Osteoblast (primary cell): ENCODE results near the gene PML. TPM values are rescaled to one million over a fixed set of nuclear protein-coding genes. Genes with fewer than 3 reads are reported as not detected.
A peak's percentile ranks its signal among the peaks of the same experiment; 100 is the strongest.

Experiments
- DNase-seq: peaks from one replicate; pipeline ENCODE4 v3.0.0; 2011; ENCODE audit warnings: low spot score, mixed read lengths; ENCODE audit not compliant: insufficient read length; ENCODE audit errors: missing footprints
- H2AFZ ChIP-seq: 2 replicates; pipeline ENCODE4 v1.6.0; 2011; ENCODE audit warnings: mild to moderate bottlenecking, low read length
- H3K27ac ChIP-seq: 2 replicates; pipeline ENCODE4 v1.5.1; 2011; ENCODE audit warnings: mild to moderate bottlenecking, low read depth, low read length, moderate library complexity
- H3K27me3 ChIP-seq: 2 replicates; pipeline ENCODE4 v1.6.0; 2012; ENCODE audit warnings: mild to moderate bottlenecking, control low read depth, inconsistent platforms, low read length, moderate library complexity; ENCODE audit not compliant: insufficient read depth
- H3K36me3 ChIP-seq: 2 replicates; pipeline ENCODE4 v1.5.1; 2011; ENCODE audit warnings: mild to moderate bottlenecking, low read length, control low read depth, moderate library complexity; ENCODE audit not compliant: insufficient read depth
- H3K4me1 ChIP-seq: 2 replicates; pipeline ENCODE4 v1.5.1; 2011; ENCODE audit warnings: mild to moderate bottlenecking, low read length, control low read depth, moderate library complexity; ENCODE audit not compliant: insufficient read depth
- H3K4me2 ChIP-seq: 2 replicates; pipeline ENCODE4 v1.6.0; 2011; ENCODE audit warnings: mild to moderate bottlenecking, low read length; ENCODE audit not compliant: insufficient read depth
- H3K4me3 ChIP-seq: fragments of 200-600 bp; sonication (generic); 3 replicates; pipeline ENCODE4 v1.5.1; 2012; ENCODE audit warnings: mild to moderate bottlenecking, low read length, inconsistent platforms; ENCODE audit not compliant: insufficient read depth
- H3K79me2 ChIP-seq: 2 replicates; pipeline ENCODE4 v1.6.0; 2012; ENCODE audit warnings: mild to moderate bottlenecking, low read length, control low read depth, inconsistent platforms; ENCODE audit not compliant: insufficient read depth
- H3K9me3 ChIP-seq: 2 replicates; pipeline ENCODE4 v1.5.1; 2011; ENCODE audit warnings: low read depth, low read length, control low read depth
- H4K20me1 ChIP-seq: 2 replicates; pipeline ENCODE4 v1.6.0; 2012; ENCODE audit warnings: mild to moderate bottlenecking, low read length, control low read depth; ENCODE audit not compliant: insufficient read depth
- CTCF ChIP-seq: IDR thresholded peaks from 2 replicates; pipeline ENCODE4 v1.5.1; 2011; ENCODE audit warnings: mild to moderate bottlenecking, low read depth, low read length, moderate library complexity; ENCODE audit errors: extremely low read depth
- total RNA-seq: library from RNA; depleted of rRNA; stranded (reverse); fragments of >200 nt; gene quantifications from 2 replicates; pipeline ENCODE4 v1.2.3, GENCODE V29; 2012

Gene PML
- total RNA-seq, 1 donor: 46.7 TPM

GRCh38 chr15:73988445-73988969 lies 6.0 kb upstream of the PML start:
- H3K79me2 ChIP-seq: peaks cover 9% of the 10 kb centered on the region
- H3K4me1 ChIP-seq: peaks cover 49% of the 10 kb centered on the region
- no peaks in the 10 kb centered on the region for H4K20me1 ChIP-seq

GRCh38 chr15:73989001-73989798 lies 5.3 kb upstream of the PML start:
- Histone ChIP-seq H3K27ac (peak overlapping the region; percentile 55), H3K27me3 (no peaks in the 10 kb centered on the region), H3K4me3 (no peak overlapping the region), H3K4me1 (peaks cover 49% of the 10 kb centered on the region), H2AFZ (no peak overlapping the region), H3K4me2 (peak overlapping the region; percentile 25), H3K9me3 (no peaks in the 10 kb centered on the region), H3K36me3 (no peaks in the 10 kb centered on the region), H4K20me1 (no peaks in the 10 kb centered on the region), H3K79me2 (peaks cover 9% of the 10 kb centered on the region)
- peak; percentile 98 for DNase-seq
- no peak for TF ChIP-seq CTCF

More at GRCh38 chr15:73988445-73988969, 6.0 kb upstream of the PML start:
- H3K9me3 ChIP-seq: no peaks in the 10 kb centered on the region
- peak overlapping the region; percentile 25 for H3K4me2 ChIP-seq
- H3K27ac ChIP-seq: peak overlapping the region; percentile 55
- no peak overlapping the region for H3K4me3 ChIP-seq
- no peak overlapping the region for H2AFZ ChIP-seq
- no peaks in the 10 kb centered on the region for H3K27me3 ChIP-seq
- no peaks in the 10 kb centered on the region for H3K36me3 ChIP-seq
- no peak for TF ChIP-seq CTCF
- no peak for DNase-seq

GRCh38 chr15:73990250-73991005 lies 4.1 kb upstream of the PML start:
- peak overlapping the region; percentile 84 for H3K4me2 ChIP-seq
- peaks cover 53% of the 10 kb centered on the region for H3K4me1 ChIP-seq
- H2AFZ ChIP-seq: no peak overlapping the region
- H3K27me3 ChIP-seq: no peaks in the 10 kb centered on the region
- peaks cover 18% of the 10 kb centered on the region for H3K79me2 ChIP-seq
- no peaks in the 10 kb centered on the region for H3K36me3 ChIP-seq
- H4K20me1 ChIP-seq: no peaks in the 10 kb centered on the region
- no peaks in the 10 kb centered on the region for H3K9me3 ChIP-seq
- no peak overlapping the region for H3K4me3 ChIP-seq
- TF ChIP-seq CTCF: no peak
- no peak for DNase-seq
- H3K27ac ChIP-seq: peak overlapping the region; percentile 55

GRCh38 chr15:73991260-73991659 lies 3.3 kb upstream of the PML start:
- H2AFZ ChIP-seq: peak overlapping the region; percentile 24
- peak overlapping the region; percentile 84 for H3K4me2 ChIP-seq
- H3K27me3 ChIP-seq: no peaks in the 10 kb centered on the region
- no peak for TF ChIP-seq CTCF
- H4K20me1 ChIP-seq: peaks cover 5% of the 10 kb centered on the region
- no peaks in the 10 kb centered on the region for H3K36me3 ChIP-seq
- H3K4me1 ChIP-seq: peaks cover 55% of the 10 kb centered on the region
- H3K9me3 ChIP-seq: no peaks in the 10 kb centered on the region
- peak overlapping the region; percentile 79 for H3K4me3 ChIP-seq
- peaks cover 26% of the 10 kb centered on the region for H3K79me2 ChIP-seq
- peak overlapping the region; percentile 51 for H3K27ac ChIP-seq
- DNase-seq: peak; percentile 95
